ENCODE measurements around the gene LGALS7B.
"Not testable (repeated sequence)": the region's sequence is repeated elsewhere in the genome, so short reads cannot be mapped to it uniquely, and the experiment has no call there.

Gene LGALS7B

GRCh38 chr19:38774181-38774950, 14.6 kb upstream of the LGALS7B start:
- H3K27ac ChIP-seq = no peak overlapping the region

GRCh38 chr19:38778733-38779132, 10.3 kb upstream of the LGALS7B start:
- no peak for TF ChIP-seq CTCF (conservative IDR thresholded peaks at IDR 0.05)
- no peak overlapping the region for H3K27ac ChIP-seq

More at GRCh38 chr19:38774181-38774950, 14.6 kb upstream of the LGALS7B start:
- no peak for TF ChIP-seq CTCF (conservative IDR thresholded peaks at IDR 0.05)

- TF ChIP-seq CTCF (conservative IDR thresholded peaks at IDR 0.05) = no peak
- H3K27ac ChIP-seq = no peak overlapping the region
Measured at GRCh38 chr19:38780443-38780842, 8.6 kb upstream of the LGALS7B start.

GRCh38 chr19:38781058-38781457, 7.9 kb upstream of the LGALS7B start:
- TF ChIP-seq CTCF (conservative IDR thresholded peaks at IDR 0.05) = no peak
- no peak overlapping the region for H3K27ac ChIP-seq

GRCh38 chr19:38782212-38782611, 6.8 kb upstream of the LGALS7B start:
- not testable (repeated sequence) for H3K27ac ChIP-seq

- TF ChIP-seq CTCF (conservative IDR thresholded peaks at IDR 0.05) = no peak
- H3K27ac ChIP-seq = no peak overlapping the region
Measured at GRCh38 chr19:38784224-38784623, 4.8 kb upstream of the LGALS7B start.

GRCh38 chr19:38785187-38785699, 3.8 kb upstream of the LGALS7B start:
- H3K27ac ChIP-seq = no peak overlapping the region
- TF ChIP-seq CTCF (conservative IDR thresholded peaks at IDR 0.05) = no peak

GRCh38 chr19:38786061-38786460, 2.9 kb upstream of the LGALS7B start:
- not testable (repeated sequence) for H3K27ac ChIP-seq
